Body of pancreas (tissue), 4 donors: ENCODE measurements around the gene DPYSL4.

Source experiments
- POLR2A ChIP-seq, 3 donors: fragments of 450-650 bp; IDR thresholded peaks; one replicate each; pipeline ENCODE4 v1.6.1; 2016; ENCODE audit warnings: antibody characterized with exemption in 3 of 3, mild to moderate bottlenecking in 2 of 3
- TF ChIP-seq, protein P1 (sequence below), 7 experiments: fragments of 450-650 bp in 4 of 7; fragments of 200-600 bp in 3 of 7; sonication (generic) in 3 of 7; IDR thresholded peaks; one replicate each; pipeline ENCODE4 v1.5.1; 2016 to 2019; ENCODE audit warnings: antibody characterized with exemption in 7 of 7

DNA sequence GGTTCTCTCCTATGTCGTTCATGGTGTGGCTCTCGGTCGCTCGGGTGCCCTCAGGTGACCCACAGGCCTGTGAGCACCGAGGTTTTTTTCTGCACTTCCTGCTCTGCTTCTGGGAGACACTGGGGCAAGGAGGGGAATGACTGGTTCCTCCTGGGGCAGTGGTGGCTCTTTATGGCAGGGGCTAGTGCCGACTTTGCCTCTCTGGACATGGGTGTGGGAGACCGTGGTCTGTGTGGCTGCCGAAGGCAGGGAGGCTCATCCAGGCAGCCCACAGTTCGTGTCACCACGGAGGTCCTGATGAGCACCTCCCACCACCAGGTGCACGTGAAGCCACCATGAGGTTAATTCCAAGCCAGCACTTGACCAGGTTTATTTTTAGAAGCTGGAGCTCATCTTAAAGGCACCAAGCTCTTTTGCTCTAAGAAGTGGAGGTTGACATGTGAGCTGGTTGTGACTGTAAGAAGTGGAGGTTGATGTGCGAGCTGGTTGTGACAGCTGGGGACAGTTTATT is 24.7 kb upstream of the DPYSL4 start:
- TF ChIP-seq, protein P1, sequence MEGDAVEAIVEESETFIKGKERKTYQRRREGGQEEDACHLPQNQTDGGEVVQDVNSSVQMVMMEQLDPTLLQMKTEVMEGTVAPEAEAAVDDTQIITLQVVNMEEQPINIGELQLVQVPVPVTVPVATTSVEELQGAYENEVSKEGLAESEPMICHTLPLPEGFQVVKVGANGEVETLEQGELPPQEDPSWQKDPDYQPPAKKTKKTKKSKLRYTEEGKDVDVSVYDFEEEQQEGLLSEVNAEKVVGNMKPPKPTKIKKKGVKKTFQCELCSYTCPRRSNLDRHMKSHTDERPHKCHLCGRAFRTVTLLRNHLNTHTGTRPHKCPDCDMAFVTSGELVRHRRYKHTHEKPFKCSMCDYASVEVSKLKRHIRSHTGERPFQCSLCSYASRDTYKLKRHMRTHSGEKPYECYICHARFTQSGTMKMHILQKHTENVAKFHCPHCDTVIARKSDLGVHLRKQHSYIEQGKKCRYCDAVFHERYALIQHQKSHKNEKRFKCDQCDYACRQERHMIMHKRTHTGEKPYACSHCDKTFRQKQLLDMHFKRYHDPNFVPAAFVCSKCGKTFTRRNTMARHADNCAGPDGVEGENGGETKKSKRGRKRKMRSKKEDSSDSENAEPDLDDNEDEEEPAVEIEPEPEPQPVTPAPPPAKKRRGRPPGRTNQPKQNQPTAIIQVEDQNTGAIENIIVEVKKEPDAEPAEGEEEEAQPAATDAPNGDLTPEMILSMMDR (IDR thresholded peaks at IDR 0.05), result no peak
- no peak for TF ChIP-seq POLR2A (IDR thresholded peaks at IDR 0.05)
